ENCODE data around the gene ADCY1.
"Not testable (repeated sequence)": the region's sequence is repeated elsewhere in the genome, so short reads cannot be mapped to it uniquely, and the experiment has no call there.

Gene ADCY1

DNA sequence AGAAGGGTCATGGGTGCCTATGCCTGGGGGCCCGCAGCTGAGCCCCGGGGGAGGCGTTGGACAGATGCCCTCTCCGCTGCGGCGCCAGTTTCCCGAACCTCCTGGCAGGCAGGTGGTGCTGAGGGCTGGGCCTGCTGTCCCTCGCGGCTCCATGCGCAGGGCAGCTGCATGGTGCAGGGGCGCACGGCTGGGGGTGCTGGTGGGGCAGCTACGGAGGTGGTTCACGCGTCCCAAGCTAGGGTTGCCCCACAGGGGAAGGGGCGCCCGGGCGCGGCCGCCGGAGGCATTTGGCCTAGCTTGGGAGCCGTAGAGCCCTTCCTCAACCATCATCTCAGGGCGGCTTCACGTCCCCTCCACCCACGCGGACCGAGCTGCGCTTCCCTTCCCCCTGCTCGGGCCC, 152.7 kb downstream of the ADCY1 start:
- no peaks in the 10 kb centered on the region for H3K27me3 ChIP-seq (replicated peaks)
- no peak overlapping the region for H3K27ac ChIP-seq
- TF ChIP-seq, protein P1, sequence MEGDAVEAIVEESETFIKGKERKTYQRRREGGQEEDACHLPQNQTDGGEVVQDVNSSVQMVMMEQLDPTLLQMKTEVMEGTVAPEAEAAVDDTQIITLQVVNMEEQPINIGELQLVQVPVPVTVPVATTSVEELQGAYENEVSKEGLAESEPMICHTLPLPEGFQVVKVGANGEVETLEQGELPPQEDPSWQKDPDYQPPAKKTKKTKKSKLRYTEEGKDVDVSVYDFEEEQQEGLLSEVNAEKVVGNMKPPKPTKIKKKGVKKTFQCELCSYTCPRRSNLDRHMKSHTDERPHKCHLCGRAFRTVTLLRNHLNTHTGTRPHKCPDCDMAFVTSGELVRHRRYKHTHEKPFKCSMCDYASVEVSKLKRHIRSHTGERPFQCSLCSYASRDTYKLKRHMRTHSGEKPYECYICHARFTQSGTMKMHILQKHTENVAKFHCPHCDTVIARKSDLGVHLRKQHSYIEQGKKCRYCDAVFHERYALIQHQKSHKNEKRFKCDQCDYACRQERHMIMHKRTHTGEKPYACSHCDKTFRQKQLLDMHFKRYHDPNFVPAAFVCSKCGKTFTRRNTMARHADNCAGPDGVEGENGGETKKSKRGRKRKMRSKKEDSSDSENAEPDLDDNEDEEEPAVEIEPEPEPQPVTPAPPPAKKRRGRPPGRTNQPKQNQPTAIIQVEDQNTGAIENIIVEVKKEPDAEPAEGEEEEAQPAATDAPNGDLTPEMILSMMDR (IDR thresholded peaks at IDR 0.05; ENCODE audit: low read depth, low read length, missing control alignments) = no peak
- DNase-seq = no peak
- H3K36me3 ChIP-seq (replicated peaks) = peaks cover 26% of the 10 kb centered on the region
- in situ Hi-C loops (cut with HindIII; ENCODE audit: low pct_ligation_motif_present, low sequenced_read_pairs) = no loop called here
- no peak overlapping the region for H3K4me3 ChIP-seq (ENCODE audit: low read depth, low read length)

DNA sequence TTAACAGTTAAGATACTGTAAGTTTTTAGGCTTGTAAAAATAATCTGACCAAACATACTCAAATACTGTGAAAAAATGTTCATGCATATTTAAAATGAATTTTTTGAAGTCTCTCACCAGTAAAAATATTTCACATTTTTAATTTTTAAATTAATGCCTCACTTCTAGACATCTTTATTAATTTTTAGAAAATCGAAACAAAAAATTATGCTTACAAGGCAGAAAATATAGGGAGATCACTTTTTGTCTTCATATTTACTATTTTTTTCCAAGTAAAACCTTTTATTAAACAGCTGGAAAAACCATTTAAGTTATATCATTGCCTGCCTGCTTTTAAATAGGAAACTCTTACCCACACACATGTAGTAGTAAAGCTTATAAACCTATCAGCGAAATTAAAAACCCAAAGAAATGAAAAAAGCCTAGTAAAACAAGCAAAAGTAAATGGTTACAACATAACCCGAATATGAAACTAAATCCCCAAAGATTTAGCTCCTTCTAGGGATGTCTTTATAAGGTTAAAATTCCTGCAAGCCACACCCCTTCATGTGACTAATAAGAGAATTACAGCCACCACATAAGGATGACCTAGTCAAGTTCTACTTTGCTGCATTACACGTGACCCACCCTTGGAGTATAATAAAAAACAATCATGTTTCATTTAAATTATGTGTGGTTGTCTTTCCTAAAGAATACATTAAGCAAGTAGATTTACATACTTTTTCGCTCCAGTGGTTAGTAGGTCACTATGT, 157.7 kb downstream of the ADCY1 start:
- peak; percentile 68 for DNase-seq
- H3K27ac ChIP-seq = peak overlapping the region; percentile 63
- H3K36me3 ChIP-seq (replicated peaks); in situ Hi-C loops (cut with HindIII; ENCODE audit: low pct_ligation_motif_present, low sequenced_read_pairs); H3K27me3 ChIP-seq (replicated peaks); H3K4me3 ChIP-seq (ENCODE audit: low read depth, low read length): not testable (repeated sequence)

DNA sequence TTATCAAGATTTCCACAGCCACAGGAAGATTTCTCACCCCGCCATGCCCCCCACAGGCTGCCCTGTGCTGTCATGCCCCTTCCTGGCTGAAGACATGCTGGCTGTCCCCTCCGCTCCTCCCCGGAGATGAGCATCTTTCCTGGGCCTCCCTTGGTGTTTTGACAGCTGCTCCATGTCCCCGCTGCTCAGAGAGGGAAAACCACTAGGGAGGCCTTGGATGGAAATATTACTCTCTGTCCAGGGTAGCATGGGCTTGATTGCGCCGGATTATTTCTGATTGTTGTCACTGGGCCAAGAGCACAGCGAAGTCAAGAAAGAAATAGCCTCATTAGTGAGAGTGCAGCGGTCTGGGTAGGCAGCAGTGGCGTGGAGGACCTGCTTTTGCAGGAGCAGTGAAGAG, 164.8 kb downstream of the ADCY1 start:
- H3K27me3 ChIP-seq (replicated peaks); in situ Hi-C loops (cut with HindIII; ENCODE audit: low pct_ligation_motif_present, low sequenced_read_pairs); H3K4me3 ChIP-seq (ENCODE audit: low read depth, low read length); H3K27ac ChIP-seq; DNase-seq: not testable (repeated sequence)
- H3K36me3 ChIP-seq (replicated peaks) = peaks cover 11% of the 10 kb centered on the region

- H3K36me3 ChIP-seq (replicated peaks) = peaks cover 14% of the 10 kb centered on the region
- H3K27ac ChIP-seq; H3K27me3 ChIP-seq (replicated peaks); in situ Hi-C loops (cut with HindIII; ENCODE audit: low pct_ligation_motif_present, low sequenced_read_pairs); H3K4me3 ChIP-seq (ENCODE audit: low read depth, low read length); DNase-seq: not testable (repeated sequence)
These were observed 166.4 kb downstream of the ADCY1 start for GRCh38 chr7:45740573-45740972.

DNA sequence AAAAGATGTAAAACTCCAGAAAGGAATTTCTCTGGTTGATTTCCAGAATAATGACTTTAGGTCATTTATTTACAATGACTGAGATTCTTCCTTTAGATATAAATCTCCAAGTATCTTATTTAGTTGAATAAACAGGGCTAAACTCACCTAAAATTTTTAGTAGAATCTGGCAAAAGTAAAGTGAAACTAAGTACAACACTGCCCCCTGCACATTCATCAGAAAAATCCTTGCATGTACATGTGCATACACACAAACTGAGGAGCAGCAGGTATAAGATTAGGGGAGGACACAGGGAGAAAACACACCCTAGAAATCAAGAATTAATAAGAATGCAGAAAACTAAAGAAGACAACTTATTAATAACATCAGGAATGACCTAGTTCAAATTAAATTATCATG, 174.8 kb downstream of the ADCY1 start:
- H3K27me3 ChIP-seq (replicated peaks); H3K4me3 ChIP-seq (ENCODE audit: low read depth, low read length); H3K36me3 ChIP-seq (replicated peaks); H3K27ac ChIP-seq; DNase-seq; in situ Hi-C loops (cut with HindIII; ENCODE audit: low pct_ligation_motif_present, low sequenced_read_pairs): not testable (repeated sequence)
- TF ChIP-seq, protein P1 (IDR thresholded peaks at IDR 0.05; ENCODE audit: low read depth, low read length, missing control alignments) = peak; percentile 22

- in situ Hi-C loops (cut with HindIII; ENCODE audit: low pct_ligation_motif_present, low sequenced_read_pairs); H3K27ac ChIP-seq; H3K4me3 ChIP-seq (ENCODE audit: low read depth, low read length); H3K27me3 ChIP-seq (replicated peaks); DNase-seq; H3K36me3 ChIP-seq (replicated peaks): not testable (repeated sequence)
These were observed 177.2 kb downstream of the ADCY1 start for GRCh38 chr7:45751352-45751751.

DNA sequence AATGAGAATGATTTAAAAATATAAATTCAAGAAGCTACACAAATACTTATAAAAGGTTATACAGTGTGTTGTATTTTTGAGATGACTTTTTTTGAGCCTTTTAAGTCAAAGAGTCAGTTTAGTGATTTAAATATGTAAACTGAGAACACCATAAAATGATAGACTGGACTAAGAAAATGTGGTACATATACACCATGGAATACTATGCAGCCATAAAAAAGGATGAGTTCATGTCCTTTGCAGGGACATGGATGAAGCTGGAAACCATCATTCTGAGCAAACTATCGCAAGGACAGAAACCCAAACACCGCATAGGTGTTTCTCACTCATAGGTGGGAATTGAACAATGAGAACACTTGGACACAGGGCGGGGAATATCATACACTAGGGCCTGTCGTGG, 182.2 kb downstream of the ADCY1 start:
- DNase-seq; H3K27ac ChIP-seq; H3K4me3 ChIP-seq (ENCODE audit: low read depth, low read length); in situ Hi-C loops (cut with HindIII; ENCODE audit: low pct_ligation_motif_present, low sequenced_read_pairs); H3K36me3 ChIP-seq (replicated peaks); H3K27me3 ChIP-seq (replicated peaks): not testable (repeated sequence)

DNA sequence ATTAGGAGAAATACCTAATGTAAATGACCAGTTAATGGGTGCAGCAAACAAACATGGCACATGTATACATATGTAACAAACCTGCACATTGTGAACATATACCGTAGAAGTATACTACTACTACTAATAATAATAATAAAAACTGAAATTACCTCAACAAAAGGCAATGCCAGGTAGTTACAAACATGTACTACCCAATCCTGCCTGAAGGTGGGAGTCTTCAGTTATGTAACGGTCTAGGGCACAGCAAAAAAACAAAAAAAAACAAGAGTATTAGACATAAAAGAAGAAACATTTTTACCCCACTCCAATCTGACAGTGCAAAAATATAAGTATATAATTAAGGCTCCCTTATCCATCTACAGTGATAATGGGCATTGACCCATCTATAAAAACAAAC, 182.6 kb downstream of the ADCY1 start:
- H3K36me3 ChIP-seq (replicated peaks); in situ Hi-C loops (cut with HindIII; ENCODE audit: low pct_ligation_motif_present, low sequenced_read_pairs): not testable (repeated sequence)
- DNase-seq = peak; percentile 34

GRCh38 chr7:45759464-45759863, 185.3 kb downstream of the ADCY1 start:
- DNase-seq; in situ Hi-C loops (cut with HindIII; ENCODE audit: low pct_ligation_motif_present, low sequenced_read_pairs); H3K4me3 ChIP-seq (ENCODE audit: low read depth, low read length); H3K36me3 ChIP-seq (replicated peaks); H3K27me3 ChIP-seq (replicated peaks): not testable (repeated sequence)
- peak overlapping the region; percentile 56 for H3K27ac ChIP-seq

More for the DNA sequence above, 182.6 kb downstream of the ADCY1 start:
- not testable (repeated sequence) for H3K4me3 ChIP-seq (ENCODE audit: low read depth, low read length); H3K27ac ChIP-seq; H3K27me3 ChIP-seq (replicated peaks)
- TF ChIP-seq, protein P1 (IDR thresholded peaks at IDR 0.05; ENCODE audit: low read depth, low read length, missing control alignments) = peak; percentile 34

DNA sequence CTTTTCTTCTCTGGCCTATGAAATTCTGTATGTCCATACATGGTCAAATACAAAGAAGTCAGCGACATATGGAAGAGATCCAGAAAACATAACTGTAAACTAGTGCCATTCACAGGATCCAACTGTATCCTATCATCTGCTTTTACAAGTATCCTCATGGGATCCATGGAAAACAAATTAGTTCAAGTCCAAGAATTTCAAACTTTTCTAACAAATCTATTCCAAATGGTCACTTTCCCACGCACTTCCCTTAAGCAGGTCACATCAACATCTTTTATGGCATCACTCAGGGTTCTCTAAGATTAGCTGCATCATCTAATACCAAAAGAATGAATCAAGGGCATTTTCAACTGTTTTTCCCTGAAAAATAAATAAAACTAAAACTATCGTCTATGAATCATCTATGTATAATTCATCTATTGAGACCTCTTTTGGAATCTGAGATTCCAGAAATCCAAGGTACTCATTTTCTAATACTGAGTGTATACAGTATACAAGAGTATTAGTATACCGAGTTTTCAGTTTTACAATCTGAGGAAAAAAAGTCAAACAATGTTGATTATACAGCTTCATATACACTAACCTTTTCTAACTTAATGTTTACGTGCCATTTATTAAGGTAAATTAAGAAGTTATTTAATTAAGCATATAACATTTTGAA, 187.5 kb downstream of the ADCY1 start:
- H3K36me3 ChIP-seq (replicated peaks); H3K4me3 ChIP-seq (ENCODE audit: low read depth, low read length); H3K27me3 ChIP-seq (replicated peaks); in situ Hi-C loops (cut with HindIII; ENCODE audit: low pct_ligation_motif_present, low sequenced_read_pairs): not testable (repeated sequence)
- H3K27ac ChIP-seq = peak overlapping the region; percentile 100
- peak; percentile 86 for DNase-seq

DNA sequence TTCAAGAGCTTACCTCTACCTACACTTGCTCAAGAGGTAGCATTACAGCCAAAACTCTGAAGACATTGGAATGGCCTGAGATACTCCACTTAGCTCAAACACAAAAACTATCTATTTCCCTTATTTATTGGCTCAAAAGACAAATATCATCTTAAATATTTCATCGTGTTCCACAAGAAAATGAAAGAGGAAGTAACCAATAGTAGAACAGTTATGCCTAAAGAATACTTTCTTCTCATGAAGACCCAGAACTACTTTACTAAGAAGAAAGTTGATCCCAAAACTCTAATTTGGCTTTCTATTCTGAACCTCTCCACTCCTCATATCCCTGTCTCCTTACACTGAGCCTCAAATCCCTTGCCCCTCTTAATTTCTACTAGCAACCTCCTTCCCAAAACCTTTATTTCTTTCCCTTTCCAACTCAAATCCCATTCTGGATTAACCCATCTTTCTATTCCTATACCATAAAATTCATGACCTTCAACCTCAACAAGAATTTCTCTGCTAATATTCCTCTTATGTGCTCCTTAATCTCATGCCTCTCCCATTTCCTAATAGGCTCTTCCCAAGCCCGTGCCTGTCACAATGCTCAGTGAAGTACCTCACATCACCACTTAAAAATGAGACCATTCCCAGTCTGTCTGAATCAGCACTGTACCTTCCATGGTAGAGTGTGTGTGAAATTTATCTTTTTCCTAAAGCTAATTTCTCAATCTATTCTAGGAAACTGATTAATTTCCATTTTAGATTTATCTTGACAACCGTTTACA, 188.2 kb downstream of the ADCY1 start:
- H3K27me3 ChIP-seq (replicated peaks); H3K4me3 ChIP-seq (ENCODE audit: low read depth, low read length); in situ Hi-C loops (cut with HindIII; ENCODE audit: low pct_ligation_motif_present, low sequenced_read_pairs); H3K36me3 ChIP-seq (replicated peaks): not testable (repeated sequence)
- peak; percentile 40 for DNase-seq
- H3K27ac ChIP-seq = peak overlapping the region; percentile 100
